Epithelial cell of esophagus (primary cell): ENCODE results near the gene WDR27.
"Not testable (repeated sequence)": the region's sequence is repeated elsewhere in the genome, so short reads cannot be mapped to it uniquely, and the experiment has no call there.

Source experiments
- DNase-seq: peaks from one replicate; pipeline ENCODE4 v3.0.0; 2010; ENCODE audit warnings: low read depth
- H3K4me3 ChIP-seq: 2 replicates; pipeline ENCODE4 v1.5.1; 2011; ENCODE audit warnings: mild to moderate bottlenecking, low read length, control low read depth
- TF ChIP-seq, protein P1 (sequence below): IDR thresholded peaks from 2 replicates; pipeline ENCODE4 v1.5.1; 2011; ENCODE audit warnings: low read depth, mild to moderate bottlenecking, low read length, control low read depth, inconsistent platforms; ENCODE audit not compliant: insufficient read depth; ENCODE audit errors: missing control alignments

Gene WDR27

DNA sequence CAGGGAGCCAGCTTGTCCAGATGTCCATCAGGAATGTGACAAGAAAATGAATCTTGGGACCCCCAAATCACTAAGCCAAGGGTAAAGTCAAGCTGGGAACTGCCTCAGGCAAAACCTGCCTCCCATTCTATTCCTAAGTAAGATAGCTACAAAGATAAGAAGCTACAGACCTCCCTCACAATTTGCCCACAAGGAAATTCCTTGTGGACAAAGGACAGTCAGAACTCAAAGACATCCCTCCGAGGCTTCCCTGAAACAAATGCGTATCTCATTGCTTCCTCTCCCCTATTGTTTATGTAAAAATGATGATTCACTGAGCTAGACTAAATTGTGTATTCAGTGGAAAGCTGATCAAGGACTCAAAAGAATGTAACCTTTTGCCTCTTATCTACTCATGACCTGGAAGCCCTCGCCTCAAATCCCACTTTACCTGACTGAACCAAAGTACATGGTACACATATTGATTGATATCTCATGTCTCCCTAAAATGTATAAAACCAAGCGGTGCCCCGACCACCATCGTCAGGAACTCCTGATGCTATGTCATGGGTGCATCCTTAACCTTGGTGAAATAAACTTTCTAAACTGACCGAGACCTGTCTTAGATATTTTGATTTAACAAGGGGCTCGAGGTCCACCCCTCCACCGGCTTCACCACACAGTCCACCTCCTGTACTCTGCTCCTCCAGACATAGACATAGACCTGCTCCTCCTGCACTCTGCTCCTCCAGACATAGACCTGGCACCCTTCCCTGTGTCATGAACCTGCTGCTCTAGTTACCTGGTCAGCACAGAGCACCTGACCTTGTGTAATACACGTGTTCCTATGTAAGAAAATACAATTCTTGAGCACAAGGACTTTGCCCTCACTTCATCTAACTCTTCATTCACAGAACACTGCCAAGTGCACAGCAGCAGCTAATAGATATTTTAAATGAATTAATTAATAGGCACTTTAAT is 81.4 kb downstream of the WDR27 start:
- DNase-seq = peak; percentile 42
- TF ChIP-seq, protein P1, sequence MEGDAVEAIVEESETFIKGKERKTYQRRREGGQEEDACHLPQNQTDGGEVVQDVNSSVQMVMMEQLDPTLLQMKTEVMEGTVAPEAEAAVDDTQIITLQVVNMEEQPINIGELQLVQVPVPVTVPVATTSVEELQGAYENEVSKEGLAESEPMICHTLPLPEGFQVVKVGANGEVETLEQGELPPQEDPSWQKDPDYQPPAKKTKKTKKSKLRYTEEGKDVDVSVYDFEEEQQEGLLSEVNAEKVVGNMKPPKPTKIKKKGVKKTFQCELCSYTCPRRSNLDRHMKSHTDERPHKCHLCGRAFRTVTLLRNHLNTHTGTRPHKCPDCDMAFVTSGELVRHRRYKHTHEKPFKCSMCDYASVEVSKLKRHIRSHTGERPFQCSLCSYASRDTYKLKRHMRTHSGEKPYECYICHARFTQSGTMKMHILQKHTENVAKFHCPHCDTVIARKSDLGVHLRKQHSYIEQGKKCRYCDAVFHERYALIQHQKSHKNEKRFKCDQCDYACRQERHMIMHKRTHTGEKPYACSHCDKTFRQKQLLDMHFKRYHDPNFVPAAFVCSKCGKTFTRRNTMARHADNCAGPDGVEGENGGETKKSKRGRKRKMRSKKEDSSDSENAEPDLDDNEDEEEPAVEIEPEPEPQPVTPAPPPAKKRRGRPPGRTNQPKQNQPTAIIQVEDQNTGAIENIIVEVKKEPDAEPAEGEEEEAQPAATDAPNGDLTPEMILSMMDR = no peak
- no peak overlapping the region for H3K4me3 ChIP-seq

DNA sequence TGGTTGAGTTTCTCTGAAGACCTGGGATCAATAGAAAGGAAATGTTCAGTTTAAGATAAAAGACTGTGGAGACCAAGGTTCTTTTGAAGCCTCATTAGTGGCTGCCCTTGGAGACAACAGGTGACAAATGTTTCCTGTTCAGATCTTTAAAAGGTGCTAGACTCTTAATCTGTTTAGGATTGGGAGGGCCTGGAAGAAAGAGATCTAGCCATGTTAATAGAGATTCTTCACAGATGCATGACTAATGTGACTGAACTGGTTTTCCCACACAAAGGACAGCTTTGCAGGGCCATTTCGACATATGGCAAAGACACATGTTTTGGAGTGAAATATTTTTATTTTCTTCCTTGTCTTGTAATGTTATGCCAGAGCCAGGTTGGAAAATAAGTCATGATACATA is 82.2 kb downstream of the WDR27 start:
- peak; percentile 87 for DNase-seq

DNA sequence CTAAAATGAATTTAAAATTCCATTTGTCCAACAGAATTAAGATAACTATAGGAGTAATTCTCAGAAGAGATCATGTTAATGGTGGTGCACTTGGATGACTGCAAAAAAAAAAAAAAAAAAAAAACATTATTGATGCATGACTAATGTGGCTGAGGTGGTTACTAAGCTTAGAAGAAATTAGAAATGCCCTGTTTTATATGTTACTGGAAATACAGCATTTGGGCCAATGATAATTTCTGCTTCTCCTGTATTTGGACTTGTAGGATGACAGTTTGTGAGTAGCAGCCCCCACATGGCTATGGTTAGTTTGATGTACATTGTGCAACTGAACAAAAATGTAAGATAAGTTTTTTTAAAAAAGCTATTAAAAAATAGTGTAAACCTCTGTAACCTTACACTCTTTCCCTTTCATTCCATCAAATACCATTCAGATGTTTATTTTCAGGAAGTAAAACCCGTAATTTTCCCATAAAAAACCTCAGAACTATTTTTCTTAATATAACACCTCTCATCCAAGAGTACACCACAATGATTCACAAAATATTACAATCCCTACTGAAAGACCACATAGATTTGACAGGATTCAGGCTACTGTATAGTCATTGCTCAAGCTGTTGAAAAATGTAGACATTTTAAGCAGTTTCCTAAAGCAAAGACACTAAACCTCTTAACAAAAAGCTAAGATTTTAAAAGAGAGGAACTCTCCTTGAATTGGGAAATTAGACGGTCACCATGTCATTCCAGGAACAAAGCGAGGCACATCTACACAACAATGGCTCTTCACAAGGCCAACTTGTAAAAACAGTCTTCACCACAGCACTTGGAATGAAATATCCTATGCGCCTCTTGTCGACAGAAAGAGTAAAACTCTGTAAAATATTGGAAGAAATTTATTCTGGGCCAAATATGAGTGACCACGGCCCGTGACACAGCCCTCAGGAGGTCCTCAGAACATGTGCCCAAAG is 83.0 kb downstream of the WDR27 start:
- no peak overlapping the region for H3K4me3 ChIP-seq
- peak; percentile 26 for DNase-seq

More for the DNA sequence above, 82.2 kb downstream of the WDR27 start:
- TF ChIP-seq, protein P1 = no peak
- no peak overlapping the region for H3K4me3 ChIP-seq

GRCh38 chr6:169617562-169617961 is 84.3 kb downstream of the WDR27 start:
- no peak overlapping the region for H3K4me3 ChIP-seq
- DNase-seq = no peak
- TF ChIP-seq, protein P1 = no peak

More for the DNA sequence above, 83.0 kb downstream of the WDR27 start:
- TF ChIP-seq, protein P1 = no peak

- H3K4me3 ChIP-seq = not testable (repeated sequence)
Observed at GRCh38 chr6:169608609-169609008, 93.2 kb downstream of the WDR27 start.

DNA sequence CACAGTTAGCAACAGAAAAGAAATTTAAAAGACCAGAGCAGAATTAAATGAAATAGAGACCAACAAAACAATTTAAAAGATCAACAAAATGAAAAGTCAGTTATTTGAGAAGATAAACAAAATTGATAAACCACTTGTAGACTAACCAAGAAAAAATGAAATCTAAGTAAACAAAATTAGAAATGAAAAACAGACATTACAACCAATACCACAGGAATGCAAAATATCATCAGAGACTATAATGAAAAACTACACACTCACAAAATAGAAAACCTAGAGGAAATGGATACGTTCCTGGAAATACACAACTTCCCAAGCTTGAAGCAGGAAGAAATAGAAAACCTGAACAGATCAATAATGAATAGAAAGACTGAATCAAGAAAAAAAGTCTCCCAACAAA is 97.8 kb downstream of the WDR27 start:
- DNase-seq = no peak
- TF ChIP-seq, protein P1 = no peak
- no peak overlapping the region for H3K4me3 ChIP-seq

More at GRCh38 chr6:169608609-169609008, 93.2 kb downstream of the WDR27 start:
- not testable (repeated sequence) for DNase-seq

DNA sequence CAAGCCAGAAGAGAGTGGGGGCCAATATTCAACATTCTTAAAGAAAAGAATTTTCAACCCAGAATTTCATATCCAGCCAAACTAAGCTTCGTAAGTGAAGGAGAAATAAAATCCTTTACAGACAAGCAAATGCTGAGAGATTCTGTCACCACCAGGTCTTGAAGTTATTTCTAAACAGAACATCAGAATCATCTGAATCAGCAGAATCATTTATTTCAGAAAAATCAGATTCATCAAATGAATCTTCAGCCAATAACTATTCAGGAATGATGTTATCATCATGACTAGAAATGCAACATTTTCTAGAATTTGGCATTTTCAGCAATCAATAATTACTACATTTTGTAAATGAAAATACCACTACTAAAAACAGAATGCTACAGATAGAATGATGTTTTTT is 100.7 kb downstream of the WDR27 start:
- H3K4me3 ChIP-seq, DNase-seq: not testable (repeated sequence)
